Measurements from ENCODE around the gene SLC25A52.

The SLC25A52 gene

DNA sequence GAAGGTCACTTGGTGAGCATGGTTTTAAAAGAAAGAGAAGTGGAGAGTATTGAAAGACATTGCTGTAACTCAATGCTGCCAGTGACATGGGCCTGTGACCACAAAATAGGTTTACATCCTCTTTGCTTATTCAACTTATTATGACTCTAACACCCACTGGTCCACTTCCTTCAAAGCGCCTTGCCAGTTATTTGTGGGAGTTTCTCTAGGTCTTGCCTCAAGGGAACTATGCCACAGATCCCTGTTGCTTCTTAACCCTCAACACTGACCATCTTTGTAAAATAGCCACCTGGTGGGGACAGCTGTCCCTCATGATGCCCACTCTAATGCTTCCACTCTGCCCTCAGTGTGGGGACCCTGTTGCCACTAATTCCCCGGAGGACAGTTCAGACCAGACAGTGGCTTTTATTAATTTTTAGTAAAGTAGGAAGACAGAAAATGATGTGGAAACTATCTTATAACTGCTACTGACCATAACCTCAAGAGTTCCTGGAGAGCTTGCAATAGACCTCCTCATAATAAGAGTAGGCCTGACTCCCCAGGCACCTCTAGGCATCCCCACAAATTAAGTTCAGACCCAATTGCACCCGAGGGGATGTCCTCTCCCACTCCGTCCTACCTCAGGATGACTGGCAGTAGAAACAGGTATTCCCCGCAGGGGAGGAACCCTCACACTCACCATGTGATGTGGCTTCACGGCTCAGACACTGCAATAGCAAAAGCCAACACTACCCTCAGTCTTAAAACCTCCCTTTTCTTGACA lies 31.3 kb upstream of the SLC25A52 start:
- no peak for DNase-seq (ENCODE audit: low read depth, low spot score)
- Histone ChIP-seq H3K9ac (ENCODE audit: insufficient read length, low read depth) (no peak overlapping the region), H3K27me3 (ENCODE audit: insufficient read depth, insufficient read length) (no peaks in the 10 kb centered on the region), H3K4me3 (ENCODE audit: insufficient read length, low read depth) (no peak overlapping the region), H3K9me3 (ENCODE audit: insufficient read depth, low read length) (no peaks in the 10 kb centered on the region), H3K4me1 (ENCODE audit: insufficient read depth, insufficient read length) (no peaks in the 10 kb centered on the region), H3K36me3 (ENCODE audit: insufficient read depth, insufficient read length, low read length) (no peaks in the 10 kb centered on the region)
- TF ChIP-seq ZNF274 (IDR thresholded peaks at IDR 0.05; ENCODE audit: low read depth, low read length) (no peak), YY1 (IDR thresholded peaks at IDR 0.05; ENCODE audit: insufficient read depth, insufficient read length) (no peak), SUZ12 (IDR thresholded peaks at IDR 0.05; ENCODE audit: extremely low read depth, insufficient read depth, insufficient read length) (no peak)

DNA sequence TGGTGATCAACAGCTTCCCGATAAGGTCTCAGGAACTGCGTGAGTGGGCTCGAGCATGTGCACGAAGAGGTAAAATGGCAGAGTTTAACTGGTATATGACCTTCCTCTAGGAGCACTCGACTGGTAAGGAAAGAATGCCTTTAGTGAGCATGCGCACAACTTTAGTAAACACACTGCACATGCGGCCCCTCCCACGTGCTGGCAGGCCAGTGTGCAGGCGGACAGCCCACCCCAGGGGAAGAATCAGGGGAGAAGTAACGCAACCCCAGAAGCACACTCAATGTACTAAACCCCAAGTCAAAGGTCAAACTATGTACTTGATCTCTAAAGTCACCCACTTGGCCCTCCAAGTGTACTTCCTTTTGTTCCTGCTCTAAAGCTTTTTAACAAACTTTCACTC lies 28.7 kb upstream of the SLC25A52 start:
- H3K9me3 ChIP-seq (ENCODE audit: insufficient read depth, low read length), result no peaks in the 10 kb centered on the region
- H3K4me1 ChIP-seq (ENCODE audit: insufficient read depth, insufficient read length), result no peaks in the 10 kb centered on the region
- no peak for DNase-seq (ENCODE audit: low read depth, low spot score)
- no peaks in the 10 kb centered on the region for H3K27me3 ChIP-seq (ENCODE audit: insufficient read depth, insufficient read length)
- no peaks in the 10 kb centered on the region for H3K36me3 ChIP-seq (ENCODE audit: insufficient read depth, insufficient read length, low read length)
- no peak overlapping the region for H3K9ac ChIP-seq (ENCODE audit: insufficient read length, low read depth)
- TF ChIP-seq SUZ12 (IDR thresholded peaks at IDR 0.05; ENCODE audit: extremely low read depth, insufficient read depth, insufficient read length) (no peak), YY1 (IDR thresholded peaks at IDR 0.05; ENCODE audit: insufficient read depth, insufficient read length) (no peak), ZNF274 (IDR thresholded peaks at IDR 0.05; ENCODE audit: low read depth, low read length) (no peak)
- no peak overlapping the region for H3K4me3 ChIP-seq (ENCODE audit: insufficient read length, low read depth)

DNA sequence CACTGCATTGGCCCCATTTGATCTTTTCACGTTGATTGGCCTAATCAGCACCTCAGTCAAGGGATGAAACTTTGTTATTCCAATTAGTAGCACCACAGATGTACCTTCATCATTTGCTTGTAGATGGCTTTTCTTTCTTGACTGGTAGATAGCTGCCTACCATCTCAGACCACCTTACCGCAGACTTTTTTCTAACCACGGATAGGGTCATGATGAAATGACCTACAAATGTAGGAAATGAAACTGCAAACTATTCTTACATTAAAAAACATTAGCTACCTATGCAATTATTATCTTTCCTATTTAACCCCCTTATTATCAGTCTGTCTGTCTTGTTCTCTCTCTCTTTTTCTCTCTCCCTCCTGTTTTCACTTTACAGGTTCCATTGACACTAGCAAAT lies 22.4 kb upstream of the SLC25A52 start:
- H3K36me3 ChIP-seq (ENCODE audit: insufficient read depth, insufficient read length, low read length), result no peaks in the 10 kb centered on the region
- H3K4me1 ChIP-seq (ENCODE audit: insufficient read depth, insufficient read length), result no peaks in the 10 kb centered on the region
- H3K4me3 ChIP-seq (ENCODE audit: insufficient read length, low read depth), result no peak overlapping the region
- no peak for DNase-seq (ENCODE audit: low read depth, low spot score)
- no peaks in the 10 kb centered on the region for H3K27me3 ChIP-seq (ENCODE audit: insufficient read depth, insufficient read length)
- H3K9ac ChIP-seq (ENCODE audit: insufficient read length, low read depth), result no peak overlapping the region
- TF ChIP-seq SUZ12 (IDR thresholded peaks at IDR 0.05; ENCODE audit: extremely low read depth, insufficient read depth, insufficient read length) (no peak), ZNF274 (IDR thresholded peaks at IDR 0.05; ENCODE audit: low read depth, low read length) (no peak), YY1 (IDR thresholded peaks at IDR 0.05; ENCODE audit: insufficient read depth, insufficient read length) (no peak)
- H3K9me3 ChIP-seq (ENCODE audit: insufficient read depth, low read length), result peaks cover 17% of the 10 kb centered on the region

DNA sequence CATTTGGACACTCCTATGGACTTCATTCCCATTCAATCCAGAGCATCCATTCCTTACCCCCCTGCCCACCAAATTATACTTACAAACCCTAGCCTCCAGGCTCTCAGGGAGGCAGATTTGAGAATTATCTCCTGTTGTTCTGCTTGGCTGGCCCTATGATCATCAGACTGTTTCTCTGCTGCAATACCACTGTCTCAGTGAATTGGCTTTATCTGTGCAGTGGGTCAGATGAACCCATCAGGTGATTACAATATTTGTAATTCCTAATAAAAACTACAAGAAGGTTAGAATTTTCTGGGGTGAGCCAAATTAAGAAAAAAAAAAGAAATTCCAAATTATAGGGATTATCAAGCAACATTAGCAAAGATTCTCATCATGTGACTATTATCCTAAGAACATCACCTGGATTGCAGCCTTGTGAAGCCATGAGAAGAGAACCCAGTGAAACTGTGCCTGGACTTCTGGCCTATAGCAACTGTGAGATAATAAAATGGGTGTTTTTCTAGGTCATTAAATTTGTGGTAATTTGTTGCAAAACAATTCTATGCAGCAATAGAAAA lies 17.8 kb upstream of the SLC25A52 start:
- TF ChIP-seq ZNF274 (IDR thresholded peaks at IDR 0.05; ENCODE audit: low read depth, low read length), result no peak
- Histone ChIP-seq H3K9me3 (ENCODE audit: insufficient read depth, low read length) (peaks cover 30% of the 10 kb centered on the region), H3K27me3 (ENCODE audit: insufficient read depth, insufficient read length) (no peaks in the 10 kb centered on the region), H3K36me3 (ENCODE audit: insufficient read depth, insufficient read length, low read length) (no peaks in the 10 kb centered on the region), H3K9ac (ENCODE audit: insufficient read length, low read depth) (no peak overlapping the region), H3K4me1 (ENCODE audit: insufficient read depth, insufficient read length) (no peaks in the 10 kb centered on the region), H3K4me3 (ENCODE audit: insufficient read length, low read depth) (no peak overlapping the region)
- no peak for DNase-seq (ENCODE audit: low read depth, low spot score)

DNA sequence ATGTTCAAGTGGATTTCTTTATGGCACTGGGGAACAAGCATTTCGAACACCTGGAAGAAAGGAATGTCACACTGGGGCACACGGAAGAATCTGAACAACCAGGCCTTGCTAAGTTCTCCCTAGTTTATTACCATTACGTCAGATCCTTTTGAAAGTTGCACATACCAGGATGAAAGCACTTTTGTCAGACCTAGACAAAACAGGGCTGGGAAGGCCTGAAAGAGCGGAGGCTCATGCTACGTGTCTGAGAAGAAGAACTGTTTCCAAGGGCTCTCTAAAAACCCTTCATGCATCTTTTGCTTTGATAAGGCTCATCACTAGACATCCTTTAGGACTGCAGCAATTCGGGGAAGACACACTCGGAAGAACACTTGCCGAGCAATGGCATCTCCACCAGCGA lies 15.4 kb upstream of the SLC25A52 start:
- Histone ChIP-seq H3K4me3 (ENCODE audit: insufficient read length, low read depth) (no peak overlapping the region), H3K36me3 (ENCODE audit: insufficient read depth, insufficient read length, low read length) (no peaks in the 10 kb centered on the region), H3K4me1 (ENCODE audit: insufficient read depth, insufficient read length) (no peaks in the 10 kb centered on the region), H3K27me3 (ENCODE audit: insufficient read depth, insufficient read length) (no peaks in the 10 kb centered on the region), H3K9ac (ENCODE audit: insufficient read length, low read depth) (no peak overlapping the region), H3K9me3 (ENCODE audit: insufficient read depth, low read length) (peaks cover 30% of the 10 kb centered on the region)
- no peak for DNase-seq (ENCODE audit: low read depth, low spot score)
- TF ChIP-seq SUZ12 (IDR thresholded peaks at IDR 0.05; ENCODE audit: extremely low read depth, insufficient read depth, insufficient read length) (no peak), YY1 (IDR thresholded peaks at IDR 0.05; ENCODE audit: insufficient read depth, insufficient read length) (no peak), ZNF274 (IDR thresholded peaks at IDR 0.05; ENCODE audit: low read depth, low read length) (no peak)

DNA sequence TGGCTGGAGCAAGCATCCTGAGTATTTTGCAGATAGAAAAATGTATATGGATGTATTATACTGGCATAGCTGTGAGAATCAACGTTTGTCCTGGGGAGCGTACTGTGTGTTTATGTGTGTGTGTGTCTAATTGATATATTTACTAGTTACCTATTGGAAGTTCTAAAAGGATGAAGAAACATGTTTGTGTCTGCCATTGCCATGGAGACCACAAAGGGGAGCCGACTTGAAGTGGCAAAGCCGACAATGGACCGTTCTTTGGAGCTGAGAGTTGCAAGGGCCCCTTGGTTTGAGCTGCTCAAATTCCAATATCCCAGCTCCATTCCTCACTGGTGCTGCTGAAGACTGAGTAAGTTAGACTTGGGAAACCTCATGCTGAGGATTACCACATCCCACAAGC lies 14.3 kb upstream of the SLC25A52 start:
- no peaks in the 10 kb centered on the region for H3K27me3 ChIP-seq (ENCODE audit: insufficient read depth, insufficient read length)
- H3K36me3 ChIP-seq (ENCODE audit: insufficient read depth, insufficient read length, low read length), result no peaks in the 10 kb centered on the region
- no peak overlapping the region for H3K9ac ChIP-seq (ENCODE audit: insufficient read length, low read depth)
- no peak for TF ChIP-seq SUZ12 (IDR thresholded peaks at IDR 0.05; ENCODE audit: extremely low read depth, insufficient read depth, insufficient read length)
- no peak for TF ChIP-seq ZNF274 (IDR thresholded peaks at IDR 0.05; ENCODE audit: low read depth, low read length)
- TF ChIP-seq YY1 (IDR thresholded peaks at IDR 0.05; ENCODE audit: insufficient read depth, insufficient read length), result no peak
- no peak overlapping the region for H3K4me3 ChIP-seq (ENCODE audit: insufficient read length, low read depth)
- no peaks in the 10 kb centered on the region for H3K4me1 ChIP-seq (ENCODE audit: insufficient read depth, insufficient read length)
- peaks cover 30% of the 10 kb centered on the region for H3K9me3 ChIP-seq (ENCODE audit: insufficient read depth, low read length)
- DNase-seq (ENCODE audit: low read depth, low spot score), result no peak

DNA sequence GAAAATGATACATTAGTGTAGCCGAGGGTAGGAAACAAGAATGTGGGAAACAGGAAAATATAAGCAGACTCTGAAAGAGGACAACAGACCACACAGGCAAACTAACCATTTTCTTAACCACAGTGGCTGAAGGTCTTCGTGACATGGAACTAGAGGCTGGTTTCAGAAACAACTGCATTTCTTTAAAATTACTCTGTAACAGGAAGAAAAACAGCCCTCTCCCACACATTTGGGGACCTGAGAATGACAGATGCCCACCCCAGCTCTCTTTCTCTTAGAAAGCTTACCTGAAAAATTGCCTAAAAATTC lies 13.8 kb upstream of the SLC25A52 start:
- TF ChIP-seq YY1 (IDR thresholded peaks at IDR 0.05; ENCODE audit: insufficient read depth, insufficient read length) (no peak), ZNF274 (IDR thresholded peaks at IDR 0.05; ENCODE audit: low read depth, low read length) (no peak), SUZ12 (IDR thresholded peaks at IDR 0.05; ENCODE audit: extremely low read depth, insufficient read depth, insufficient read length) (no peak)
- H3K4me3 ChIP-seq (ENCODE audit: insufficient read length, low read depth), result no peak overlapping the region
- no peak for DNase-seq (ENCODE audit: low read depth, low spot score)
- no peak overlapping the region for H3K9ac ChIP-seq (ENCODE audit: insufficient read length, low read depth)
- H3K27me3 ChIP-seq (ENCODE audit: insufficient read depth, insufficient read length), result no peaks in the 10 kb centered on the region
- peaks cover 27% of the 10 kb centered on the region for H3K9me3 ChIP-seq (ENCODE audit: insufficient read depth, low read length)
- no peaks in the 10 kb centered on the region for H3K36me3 ChIP-seq (ENCODE audit: insufficient read depth, insufficient read length, low read length)
- H3K4me1 ChIP-seq (ENCODE audit: insufficient read depth, insufficient read length), result no peaks in the 10 kb centered on the region
